GM18517 (cell line): Measurements from ENCODE around the gene CTNND1.

Source experiments
- ATAC-seq: cut with Tn5 transposase; IDR thresholded peaks from one replicate; pipeline ENCODE4 v1.9.1; 2021; ENCODE audit warnings: mild to moderate bottlenecking, moderate library complexity; ENCODE audit not compliant: unreplicated experiment

Gene CTNND1

GRCh38 chr11:57763568-57763967 is 2.0 kb downstream of the CTNND1 start:
- no peak for ATAC-seq

DNA sequence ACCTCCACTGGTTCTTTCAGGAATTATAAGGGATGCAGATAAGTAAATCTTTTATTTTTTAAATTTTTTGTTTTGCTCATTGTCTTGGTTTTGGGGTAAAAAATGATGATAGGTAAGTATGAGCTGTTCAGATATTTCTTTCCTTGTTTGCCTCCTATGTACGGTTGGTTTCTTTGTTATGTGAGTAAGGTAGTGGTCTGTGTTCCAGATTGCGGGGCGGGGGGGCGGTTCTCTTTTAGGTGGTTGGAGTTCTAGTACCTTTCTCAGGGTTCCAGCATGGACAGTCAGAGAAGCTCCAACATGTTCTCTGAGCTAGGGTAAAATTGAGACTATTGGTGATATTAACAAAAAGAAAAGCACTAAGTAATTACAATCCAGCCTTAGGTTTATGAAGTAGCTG is 2.4 kb downstream of the CTNND1 start:
- no peak for ATAC-seq

DNA sequence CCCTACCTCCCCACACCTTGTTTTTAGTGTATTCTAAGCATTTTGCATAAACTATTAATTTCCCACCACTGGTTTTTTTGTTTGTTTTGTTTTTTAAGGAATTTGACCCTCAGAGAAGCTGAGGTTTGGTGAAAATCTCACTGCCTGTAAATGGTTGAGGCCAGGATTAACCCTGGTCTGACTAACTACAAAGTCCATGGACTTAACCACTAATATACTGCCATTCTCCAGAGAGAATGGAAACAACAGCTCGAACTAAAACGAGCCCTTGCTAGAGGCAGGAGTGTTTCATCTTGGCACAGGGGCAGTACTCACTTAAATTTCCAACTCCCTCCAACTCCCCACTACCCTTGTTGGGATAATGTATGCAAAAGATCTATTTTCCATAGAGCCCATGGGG is 3.0 kb downstream of the CTNND1 start:
- ATAC-seq, result no peak

- no peak for ATAC-seq
These were observed 3.4 kb downstream of the CTNND1 start for GRCh38 chr11:57764972-57765371.

GRCh38 chr11:57770793-57771192 is 9.2 kb downstream of the CTNND1 start:
- ATAC-seq, result no peak

DNA sequence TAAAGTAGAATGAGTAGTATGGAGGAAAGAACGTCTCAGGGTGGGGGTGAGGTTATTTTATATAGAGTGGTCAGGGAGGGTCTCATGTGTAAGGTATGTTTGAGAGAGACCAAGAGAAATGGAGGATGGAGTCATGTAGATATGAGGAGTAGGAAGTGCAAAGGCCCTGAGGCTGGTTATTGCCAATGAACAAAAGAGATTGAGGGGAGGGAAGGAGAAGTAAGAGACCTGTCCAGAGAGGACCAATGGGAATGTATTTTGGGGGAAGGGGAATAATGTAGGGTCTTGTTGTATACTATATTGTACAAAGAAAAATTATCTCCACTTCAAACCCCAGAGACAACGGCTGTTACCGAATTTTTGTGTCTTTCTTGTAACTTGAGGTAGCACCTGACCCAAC is 9.8 kb downstream of the CTNND1 start:
- ATAC-seq, result no peak

- ATAC-seq, result no peak
These were observed 11.0 kb downstream of the CTNND1 start for GRCh38 chr11:57772562-57772961.

DNA sequence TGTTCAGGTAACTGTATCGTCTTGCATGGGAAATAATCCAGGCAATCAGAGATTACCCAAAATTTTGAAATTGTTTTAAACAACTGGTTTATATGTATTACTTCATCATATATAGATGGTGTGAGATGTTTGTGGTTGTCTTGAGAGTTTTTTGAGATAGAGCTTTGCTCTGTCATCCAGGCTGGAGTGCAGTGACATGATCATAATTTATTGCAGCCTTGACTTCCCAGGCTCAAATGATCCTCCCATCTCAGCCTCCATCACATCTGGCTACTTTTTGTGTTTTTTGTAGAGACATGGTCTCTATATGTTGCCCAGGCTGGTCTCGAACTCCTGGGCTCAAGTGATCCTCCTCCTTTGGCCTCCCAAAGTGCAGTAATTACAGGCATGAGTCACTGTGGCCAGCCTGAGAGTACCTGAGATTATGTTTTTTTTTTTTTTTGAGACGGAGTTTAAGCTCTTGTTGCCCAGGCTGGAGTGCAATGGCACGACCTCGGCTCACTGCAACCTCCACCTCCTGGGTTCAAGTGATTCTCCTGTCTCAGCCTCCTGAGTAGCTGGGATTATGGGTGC is 11.5 kb downstream of the CTNND1 start:
- no peak for ATAC-seq

DNA sequence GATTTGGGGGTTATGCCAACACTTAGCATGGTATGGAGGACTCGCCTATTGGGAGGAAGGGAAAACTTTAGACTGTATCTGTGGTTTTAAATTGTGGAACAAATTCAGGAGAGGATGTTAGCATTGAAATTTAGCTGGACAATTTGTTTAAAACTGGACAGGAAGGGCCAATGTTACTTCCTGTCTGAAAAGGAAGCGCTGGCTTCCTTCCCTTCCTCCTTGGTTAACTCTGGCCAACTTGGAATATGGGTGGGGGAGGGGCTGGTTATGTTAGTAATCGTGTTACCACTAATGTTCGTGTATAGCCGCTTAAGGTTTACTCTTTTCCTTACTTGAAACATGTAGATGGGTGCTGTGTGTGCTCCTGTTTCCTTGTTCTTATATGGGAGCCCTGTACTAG is 13.9 kb downstream of the CTNND1 start:
- ATAC-seq, result no peak

- ATAC-seq, result no peak
These were observed 14.5 kb downstream of the CTNND1 start for GRCh38 chr11:57776031-57776521.

- ATAC-seq, result no peak
These were observed 15.1 kb downstream of the CTNND1 start for GRCh38 chr11:57776577-57777210.

- no peak for ATAC-seq
These were observed 16.3 kb downstream of the CTNND1 start for GRCh38 chr11:57777969-57778317.

- ATAC-seq, result no peak
These were observed 16.9 kb downstream of the CTNND1 start for GRCh38 chr11:57778318-57779037.

- ATAC-seq, result no peak
These were observed 17.7 kb downstream of the CTNND1 start for GRCh38 chr11:57779276-57779675.

DNA sequence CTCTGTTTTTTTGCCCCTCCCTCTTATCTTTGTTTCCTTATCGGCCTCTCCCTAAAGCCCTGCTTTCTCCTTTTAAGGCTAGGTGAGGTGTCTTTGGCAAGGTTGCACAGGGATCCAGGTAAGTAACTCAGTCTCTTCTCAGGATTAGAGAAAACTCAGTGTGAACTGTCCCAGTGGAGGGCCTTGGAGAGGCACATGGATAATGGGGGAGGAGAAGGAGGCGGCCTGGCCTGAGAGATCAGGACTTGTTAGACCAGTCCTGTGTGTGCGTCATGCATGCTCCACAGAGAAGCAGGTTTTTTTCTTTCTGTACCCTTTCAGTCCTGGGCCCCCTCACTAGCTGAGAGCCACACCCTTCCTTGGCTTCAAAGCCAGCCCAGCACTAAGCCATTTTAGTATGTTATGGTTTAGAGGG is 19.9 kb downstream of the CTNND1 start:
- no peak for ATAC-seq

DNA sequence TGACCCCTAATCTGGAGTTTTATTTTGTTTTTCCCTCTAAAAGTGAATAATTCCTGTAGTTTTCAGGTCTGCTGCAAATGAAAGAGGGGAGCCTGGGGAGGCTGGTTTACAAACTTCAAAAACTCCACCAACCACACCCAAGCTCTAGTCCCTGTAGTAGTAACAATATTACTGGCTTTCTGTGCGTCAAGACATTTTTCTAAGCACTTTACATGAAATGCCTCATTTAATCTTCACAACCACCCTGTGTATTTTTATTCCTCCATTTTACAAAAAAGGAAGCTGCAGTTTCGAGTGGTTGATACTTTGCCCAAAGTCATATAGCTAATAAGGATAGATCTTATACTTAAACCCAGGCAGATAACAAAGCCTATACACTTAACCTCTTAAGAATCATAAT is 23.5 kb downstream of the CTNND1 start:
- ATAC-seq, result no peak

DNA sequence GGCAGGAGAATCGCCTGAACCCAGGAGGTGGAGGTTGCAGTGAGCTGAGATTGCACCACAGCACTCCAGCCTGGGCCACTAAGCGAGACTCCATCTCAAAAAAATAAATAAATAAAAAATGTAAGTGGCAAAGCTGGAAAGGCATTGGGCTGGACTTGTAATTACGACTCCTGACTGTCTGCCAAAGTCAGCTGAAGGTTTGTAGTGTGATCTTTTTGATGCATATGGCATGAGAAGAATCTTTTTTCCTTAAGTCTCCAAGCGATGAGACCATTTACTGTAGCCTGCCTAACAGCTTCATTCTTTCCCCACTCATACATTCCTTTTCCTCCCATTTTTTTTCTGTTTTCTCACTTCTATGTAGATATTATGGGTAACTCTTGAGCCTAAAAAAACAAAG is 24.8 kb downstream of the CTNND1 start:
- no peak for ATAC-seq

GRCh38 chr11:57787006-57787604 is 25.5 kb downstream of the CTNND1 start:
- no peak for ATAC-seq

- no peak for ATAC-seq
These were observed 26.5 kb downstream of the CTNND1 start for GRCh38 chr11:57787920-57788702.

GRCh38 chr11:57788703-57789088 is 27.1 kb downstream of the CTNND1 start:
- no peak for ATAC-seq
